Measurements from ENCODE around the gene CEP57. TPM values are rescaled to one million over a fixed set of nuclear protein-coding genes. Genes with fewer than 3 reads are reported as not detected.

The CEP57 gene
- total and polyA plus RNA-seq, 2 of the 13 experiments (the other 11 are each of a cell fraction or from before 2014, with no cell fraction given), result 34.3 to 59.4 TPM

DNA sequence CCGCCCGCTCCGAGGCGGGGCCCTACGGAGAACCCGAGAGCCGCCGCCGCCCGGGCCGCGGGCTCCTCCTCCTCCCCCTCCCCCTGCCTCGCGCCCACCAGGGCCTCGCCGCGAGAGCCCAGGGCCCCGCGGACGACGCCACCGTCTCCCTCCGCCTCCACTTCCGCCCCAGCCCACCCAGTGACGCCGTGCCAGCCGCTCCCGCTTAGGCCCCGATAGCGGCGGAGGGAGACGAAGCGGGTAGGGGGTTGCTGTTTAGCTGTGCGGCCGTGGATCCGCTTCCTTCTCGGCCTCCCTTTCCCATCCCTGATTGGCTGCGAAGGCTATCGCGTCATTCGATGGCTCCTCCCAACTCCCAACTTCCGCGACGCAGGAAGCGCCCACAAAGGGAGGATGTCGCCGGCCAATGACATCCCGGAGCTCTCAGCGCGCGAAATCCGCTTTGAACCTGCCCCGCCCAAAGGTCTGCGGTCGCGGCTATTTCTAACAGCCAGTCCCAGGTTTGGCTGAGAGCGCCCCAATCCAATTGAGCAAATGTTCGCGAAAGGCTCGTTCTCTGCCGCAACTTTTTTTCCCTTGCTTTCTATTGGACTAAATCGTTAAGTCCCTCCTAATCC, 684 bp upstream of the CEP57 start, which contains the start of gene FAM76B (continued):
- TF ChIP-seq ZNF792 (CRISPR knock-in tag; IDR thresholded peaks at IDR 0.05), result peak; percentile 77; the same call in 1 of the 2 replicates
- no peak for TF ChIP-seq ZNF737 (CRISPR knock-in tag; IDR thresholded peaks at IDR 0.05; ENCODE audit: borderline replicate concordance)
- TF ChIP-seq NR2C2 (CRISPR knock-in tag; IDR thresholded peaks at IDR 0.05; ENCODE audit: borderline replicate concordance), result peak; percentile 83
- no peak for TF ChIP-seq ZNF260 (CRISPR knock-in tag; IDR thresholded peaks at IDR 0.05; ENCODE audit: borderline replicate concordance, low read depth)
- TF ChIP-seq HHEX (CRISPR knock-in tag; IDR thresholded peaks at IDR 0.05), result no peak
- TF ChIP-seq ATRX (CRISPR knock-in tag; IDR thresholded peaks at IDR 0.05; ENCODE audit: borderline replicate concordance), result no peak
- no peak for TF ChIP-seq ZC3H4 (CRISPR knock-in tag; IDR thresholded peaks at IDR 0.05; ENCODE audit: borderline replicate concordance)
- no peak for TF ChIP-seq TP53 (CRISPR knock-in tag; conservative IDR thresholded peaks at IDR 0.05)
- no peak for TF ChIP-seq MBNL3 (CRISPR knock-in tag; conservative IDR thresholded peaks at IDR 0.05)
- TF ChIP-seq FLYWCH1 (CRISPR knock-in tag; IDR thresholded peaks at IDR 0.05), result no peak
- TF ChIP-seq SETDB1 (CRISPR knock-in tag; IDR thresholded peaks at IDR 0.05; ENCODE audit: borderline replicate concordance), result no peak
- no peak for TF ChIP-seq ZNF460 (CRISPR knock-in tag; IDR thresholded peaks at IDR 0.05; ENCODE audit: borderline replicate concordance)
- no peak for TF ChIP-seq ATF7 (IDR thresholded peaks at IDR 0.05)
- peak; percentile 41; the same call in 1 of the 2 replicates for TF ChIP-seq ATF7 (CRISPR knock-in tag; IDR thresholded peaks at IDR 0.05)
- no peak for TF ChIP-seq SMC3 (IDR thresholded peaks at IDR 0.05; ENCODE audit: low read length)
- TF ChIP-seq ZNF776 (CRISPR knock-in tag; IDR thresholded peaks at IDR 0.05), result peak; percentile 43; the same call in 1 of the 2 replicates
- peak; percentile 95 for TF ChIP-seq KAT8 (CRISPR knock-in tag; IDR thresholded peaks at IDR 0.05)
- TF ChIP-seq PCBP1 (IDR thresholded peaks at IDR 0.05; ENCODE audit: borderline replicate concordance, low read depth, low read length), result 0 out of 2 replicates have a peak, but pooled peaks have one; percentile 62
- peak; percentile 77 for TF ChIP-seq CREM (IDR thresholded peaks at IDR 0.05)
- TF ChIP-seq CREM (CRISPR knock-in tag; IDR thresholded peaks at IDR 0.05), result no peak; the same call in 1 of the 2 replicates
- TF ChIP-seq SMAD1 (CRISPR knock-in tag; IDR thresholded peaks at IDR 0.05; ENCODE audit: borderline replicate concordance, low read depth), result no peak
- TF ChIP-seq ZNF430 (CRISPR knock-in tag; IDR thresholded peaks at IDR 0.05), result peak; percentile 87
- TF ChIP-seq CEBPZ (IDR thresholded peaks at IDR 0.05; ENCODE audit: low read length), result no peak
- TF ChIP-seq ZSCAN12 (CRISPR knock-in tag; IDR thresholded peaks at IDR 0.05), result no peak
- peak; percentile 68 for TF ChIP-seq BCL6 (CRISPR knock-in tag; IDR thresholded peaks at IDR 0.05)
- TF ChIP-seq, protein P1, sequence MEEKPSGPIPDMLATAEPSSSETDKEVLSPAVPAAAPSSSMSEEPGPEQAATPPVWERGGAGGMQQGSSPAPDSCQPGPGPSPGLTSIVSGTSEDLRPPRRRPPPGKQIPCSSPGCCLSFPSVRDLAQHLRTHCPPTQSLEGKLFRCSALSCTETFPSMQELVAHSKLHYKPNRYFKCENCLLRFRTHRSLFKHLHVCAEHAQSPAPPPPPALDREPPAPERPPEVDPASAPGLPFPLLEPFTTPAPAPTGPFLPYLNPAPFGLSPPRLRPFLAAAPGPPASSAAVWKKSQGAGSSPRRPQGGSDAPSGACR (CRISPR knock-in tag; IDR thresholded peaks at IDR 0.05), result 0 out of 2 replicates have a peak, but pooled peaks have one; percentile 30
- TF ChIP-seq, protein P2, sequence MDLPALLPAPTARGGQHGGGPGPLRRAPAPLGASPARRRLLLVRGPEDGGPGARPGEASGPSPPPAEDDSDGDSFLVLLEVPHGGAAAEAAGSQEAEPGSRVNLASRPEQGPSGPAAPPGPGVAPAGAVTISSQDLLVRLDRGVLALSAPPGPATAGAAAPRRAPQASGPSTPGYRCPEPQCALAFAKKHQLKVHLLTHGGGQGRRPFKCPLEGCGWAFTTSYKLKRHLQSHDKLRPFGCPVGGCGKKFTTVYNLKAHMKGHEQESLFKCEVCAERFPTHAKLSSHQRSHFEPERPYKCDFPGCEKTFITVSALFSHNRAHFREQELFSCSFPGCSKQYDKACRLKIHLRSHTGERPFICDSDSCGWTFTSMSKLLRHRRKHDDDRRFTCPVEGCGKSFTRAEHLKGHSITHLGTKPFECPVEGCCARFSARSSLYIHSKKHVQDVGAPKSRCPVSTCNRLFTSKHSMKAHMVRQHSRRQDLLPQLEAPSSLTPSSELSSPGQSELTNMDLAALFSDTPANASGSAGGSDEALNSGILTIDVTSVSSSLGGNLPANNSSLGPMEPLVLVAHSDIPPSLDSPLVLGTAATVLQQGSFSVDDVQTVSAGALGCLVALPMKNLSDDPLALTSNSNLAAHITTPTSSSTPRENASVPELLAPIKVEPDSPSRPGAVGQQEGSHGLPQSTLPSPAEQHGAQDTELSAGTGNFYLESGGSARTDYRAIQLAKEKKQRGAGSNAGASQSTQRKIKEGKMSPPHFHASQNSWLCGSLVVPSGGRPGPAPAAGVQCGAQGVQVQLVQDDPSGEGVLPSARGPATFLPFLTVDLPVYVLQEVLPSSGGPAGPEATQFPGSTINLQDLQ (CRISPR knock-in tag; IDR thresholded peaks at IDR 0.05), result no peak
